ENCODE measurements around the gene SMTN.

The SMTN gene
- total RNA-seq = 2.1 to 7.7 (median 2.4) reads per million in 3 donors

DNA sequence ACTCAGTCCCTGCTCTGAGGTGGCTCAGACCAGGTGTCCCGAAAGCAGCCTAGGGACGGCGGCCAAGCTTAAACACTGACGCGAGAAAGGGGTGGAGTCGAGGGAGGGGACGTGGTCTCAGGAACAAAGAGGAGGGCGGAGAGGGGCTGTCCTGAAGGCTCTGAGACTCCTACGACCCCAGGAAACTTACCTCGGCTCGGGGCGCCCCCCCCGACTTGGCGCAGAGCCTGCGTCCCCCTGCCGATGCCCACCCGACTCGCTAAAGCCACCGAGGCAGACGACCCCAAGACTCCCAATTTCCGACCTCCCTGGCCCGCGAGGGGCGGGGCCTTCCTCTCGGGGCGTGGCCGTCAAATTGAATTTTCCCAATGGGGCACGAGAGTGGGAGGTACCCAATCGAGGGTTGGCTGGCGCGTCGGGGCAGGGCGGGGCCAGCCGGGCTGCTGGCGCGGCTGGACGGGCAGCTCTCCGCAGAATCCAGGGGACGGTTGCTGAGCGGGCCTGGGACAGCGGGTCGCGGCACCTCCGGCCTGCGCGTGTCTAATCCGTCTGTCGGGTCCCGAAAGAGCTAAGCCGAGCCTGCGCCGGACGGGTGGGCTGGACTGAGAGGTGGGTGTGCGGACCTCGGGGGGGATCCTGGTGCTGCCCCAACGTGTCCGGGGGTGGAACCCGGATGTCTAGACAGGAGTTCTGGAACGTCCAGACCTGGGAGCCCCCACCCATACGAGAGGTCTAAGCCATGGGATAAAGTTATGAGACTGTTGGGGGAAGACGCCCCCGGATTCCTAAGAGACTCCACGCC is at the start of gene SMTN:
SMTN (plus strand) TSS at position 471 of the 802 bp plus-strand sequence. CDS start 1,941 bp downstream, outside the sequence.
- DNase-seq = peak; percentile 73 to 83 (median 79)
- Histone ChIP-seq H3K27me3 (replicated peaks; ENCODE audit: control insufficient read depth, insufficient read depth, low read length, poor library complexity, severe bottlenecking) (no peaks in the 10 kb centered on the region), H3K36me3 (ENCODE audit: control insufficient read depth, insufficient read depth, low read length) (no peaks in the 10 kb centered on the region), H3K4me1 (ENCODE audit: control insufficient read depth, insufficient read depth, low read length, poor library complexity, severe bottlenecking) (peaks cover 25% of the 10 kb centered on the region), H3K27ac (ENCODE audit: insufficient read depth, low read length, poor library complexity, severe bottlenecking) (no peak within 1 kb of the TSS), H3K9me3 (ENCODE audit: control insufficient read depth, low read length) (no peaks in the 10 kb centered on the region), H3K4me3 (ENCODE audit: insufficient read depth, low read depth, low read length, poor library complexity, severe bottlenecking) (peak within 1 kb of the TSS; percentile 67)

DNA sequence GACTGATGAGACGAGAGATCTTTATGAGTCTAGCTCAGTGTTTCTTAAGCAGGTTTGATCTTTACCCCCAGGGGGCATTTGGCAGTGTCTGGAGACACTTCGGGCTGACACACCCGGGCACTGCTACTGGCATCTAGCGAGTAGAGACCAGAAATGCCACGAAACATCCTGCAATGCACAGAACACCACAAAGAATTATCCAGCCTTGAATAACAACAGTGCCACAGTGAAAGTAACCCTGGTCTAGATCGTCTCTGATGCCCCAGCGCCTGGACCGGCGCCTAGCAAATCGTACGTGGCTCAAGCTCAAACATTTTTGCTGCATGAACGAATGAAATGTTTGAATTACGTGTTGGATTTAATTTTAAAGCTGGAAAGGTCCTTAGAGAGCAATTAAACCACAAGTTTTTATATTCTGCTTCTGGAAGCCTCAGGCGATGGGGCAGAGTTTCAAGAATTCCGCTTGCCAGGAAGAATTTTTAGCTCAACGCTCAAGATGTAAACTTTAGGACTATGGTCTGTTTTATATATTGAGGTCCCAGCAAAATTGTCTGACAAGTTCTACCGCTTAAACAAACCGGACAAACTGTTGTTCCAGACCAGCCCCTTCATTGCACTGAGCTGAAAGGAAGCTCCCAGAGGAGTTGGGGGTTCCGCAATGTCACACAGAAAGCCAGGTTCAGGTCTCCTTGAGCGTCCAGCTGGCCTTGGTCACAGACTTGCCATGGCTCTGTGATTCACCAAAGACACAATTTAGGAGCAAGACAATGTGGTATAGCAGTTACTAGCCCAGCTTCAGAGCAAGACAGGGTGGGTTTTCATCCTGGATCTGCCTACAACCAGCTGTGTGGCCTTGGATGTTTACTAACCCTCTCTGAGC is 44.2 kb upstream of the SMTN start:
- Histone ChIP-seq H3K4me3 (ENCODE audit: insufficient read depth, low read depth, low read length, poor library complexity, severe bottlenecking) (no peak overlapping the region), H3K36me3 (ENCODE audit: control insufficient read depth, insufficient read depth, low read length) (no peaks in the 10 kb centered on the region), H3K27me3 (replicated peaks; ENCODE audit: control insufficient read depth, insufficient read depth, low read length, poor library complexity, severe bottlenecking) (no peaks in the 10 kb centered on the region), H3K9me3 (ENCODE audit: control insufficient read depth, low read length) (no peaks in the 10 kb centered on the region), H3K27ac (ENCODE audit: insufficient read depth, low read length, poor library complexity, severe bottlenecking) (no peak overlapping the region), H3K4me1 (ENCODE audit: control insufficient read depth, insufficient read depth, low read length, poor library complexity, severe bottlenecking) (no peaks in the 10 kb centered on the region)
- no peak for DNase-seq

DNA sequence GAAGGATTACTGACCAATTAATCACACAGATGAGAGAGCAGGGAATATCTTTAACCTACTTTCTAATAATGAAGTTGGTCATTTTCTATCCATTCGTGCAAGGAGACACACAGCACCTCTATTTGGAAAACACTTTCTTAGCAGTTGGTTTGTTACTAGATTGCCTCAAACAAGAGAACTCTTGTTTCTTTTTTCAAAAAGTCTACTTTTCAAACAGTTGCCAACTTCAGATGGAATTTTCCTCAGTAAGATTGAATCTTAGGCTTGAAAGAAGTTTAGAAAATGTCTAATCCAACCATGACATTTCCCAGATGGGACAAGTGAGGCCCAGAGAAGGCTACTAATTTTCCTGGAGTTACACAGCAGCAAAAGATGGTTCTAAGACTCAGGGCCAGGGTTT is 42.4 kb upstream of the SMTN start:
- no peak overlapping the region for H3K27ac ChIP-seq (ENCODE audit: insufficient read depth, low read length, poor library complexity, severe bottlenecking)
- H3K4me3 ChIP-seq (ENCODE audit: insufficient read depth, low read depth, low read length, poor library complexity, severe bottlenecking) = no peak overlapping the region
- DNase-seq = no peak
- H3K9me3 ChIP-seq (ENCODE audit: control insufficient read depth, low read length) = no peaks in the 10 kb centered on the region
- H3K4me1 ChIP-seq (ENCODE audit: control insufficient read depth, insufficient read depth, low read length, poor library complexity, severe bottlenecking) = no peaks in the 10 kb centered on the region
- H3K27me3 ChIP-seq (replicated peaks; ENCODE audit: control insufficient read depth, insufficient read depth, low read length, poor library complexity, severe bottlenecking) = no peaks in the 10 kb centered on the region
- H3K36me3 ChIP-seq (ENCODE audit: control insufficient read depth, insufficient read depth, low read length) = no peaks in the 10 kb centered on the region

DNA sequence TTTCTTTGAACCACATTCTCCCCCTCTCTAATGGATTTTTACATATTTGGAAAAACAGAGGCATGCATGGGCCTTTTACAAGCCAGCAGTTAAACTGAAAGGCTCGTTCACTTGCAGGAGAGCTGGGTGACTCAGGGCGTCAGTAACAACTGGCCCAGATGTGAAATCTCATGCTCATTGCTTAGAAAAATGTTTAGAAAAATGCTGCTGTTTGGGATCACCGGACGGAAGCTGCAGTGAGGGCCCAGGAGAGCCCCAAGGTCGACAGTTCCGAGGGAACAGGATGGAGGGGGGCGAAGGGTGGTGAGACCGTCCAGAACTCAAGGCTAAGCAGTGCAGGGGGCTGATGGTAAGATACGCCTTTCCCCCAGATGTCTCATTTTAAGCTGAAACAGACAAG is 41.7 kb upstream of the SMTN start:
- no peaks in the 10 kb centered on the region for H3K9me3 ChIP-seq (ENCODE audit: control insufficient read depth, low read length)
- H3K4me1 ChIP-seq (ENCODE audit: control insufficient read depth, insufficient read depth, low read length, poor library complexity, severe bottlenecking) = no peaks in the 10 kb centered on the region
- H3K4me3 ChIP-seq (ENCODE audit: insufficient read depth, low read depth, low read length, poor library complexity, severe bottlenecking) = no peak overlapping the region
- no peak overlapping the region for H3K27ac ChIP-seq (ENCODE audit: insufficient read depth, low read length, poor library complexity, severe bottlenecking)
- no peaks in the 10 kb centered on the region for H3K27me3 ChIP-seq (replicated peaks; ENCODE audit: control insufficient read depth, insufficient read depth, low read length, poor library complexity, severe bottlenecking)
- no peaks in the 10 kb centered on the region for H3K36me3 ChIP-seq (ENCODE audit: control insufficient read depth, insufficient read depth, low read length)
- DNase-seq = no peak

DNA sequence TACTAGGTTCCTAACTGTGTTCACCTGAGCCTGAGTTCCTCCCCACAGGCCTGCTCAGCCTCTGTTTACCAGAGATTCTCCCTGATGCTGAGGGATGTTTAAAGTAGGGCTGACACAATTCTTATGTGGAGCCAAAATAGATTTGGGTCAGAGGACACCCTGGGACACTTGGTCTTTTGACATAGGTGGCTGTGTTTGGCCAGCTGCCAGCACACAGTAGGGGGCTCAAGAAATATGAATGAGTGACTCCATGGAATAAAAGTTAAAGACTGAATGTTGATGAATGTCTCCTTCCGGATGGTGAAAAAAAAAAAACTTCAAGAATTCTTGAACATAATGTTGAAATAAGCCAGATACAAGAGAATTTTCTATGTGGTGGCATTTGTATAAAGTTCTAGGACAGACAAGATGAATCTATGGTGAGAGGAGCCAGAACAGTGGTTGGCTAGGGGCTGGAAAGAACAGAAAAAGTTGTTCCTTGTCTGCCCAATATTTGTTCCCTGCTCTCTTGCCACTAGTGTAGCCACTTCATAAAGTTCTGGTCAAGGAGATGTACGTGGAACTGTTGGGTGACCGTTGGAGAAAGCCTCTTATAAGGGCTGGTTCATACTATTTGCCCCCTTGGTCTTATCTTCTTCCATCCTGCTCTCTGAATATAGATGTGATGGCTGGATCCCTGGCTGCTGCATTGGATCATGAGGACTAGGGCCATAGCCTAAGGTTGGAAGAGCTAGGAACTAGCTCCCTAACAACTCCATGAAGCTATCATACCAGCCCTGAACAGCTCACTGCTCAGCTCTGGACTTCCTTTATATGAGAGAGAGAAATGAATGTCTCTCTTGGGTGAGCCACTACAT is 40.3 kb upstream of the SMTN start:
- no peak overlapping the region for H3K27ac ChIP-seq (ENCODE audit: insufficient read depth, low read length, poor library complexity, severe bottlenecking)
- H3K4me1 ChIP-seq (ENCODE audit: control insufficient read depth, insufficient read depth, low read length, poor library complexity, severe bottlenecking) = no peaks in the 10 kb centered on the region
- no peaks in the 10 kb centered on the region for H3K36me3 ChIP-seq (ENCODE audit: control insufficient read depth, insufficient read depth, low read length)
- no peaks in the 10 kb centered on the region for H3K9me3 ChIP-seq (ENCODE audit: control insufficient read depth, low read length)
- no peak overlapping the region for H3K4me3 ChIP-seq (ENCODE audit: insufficient read depth, low read depth, low read length, poor library complexity, severe bottlenecking)
- no peak for DNase-seq
- no peaks in the 10 kb centered on the region for H3K27me3 ChIP-seq (replicated peaks; ENCODE audit: control insufficient read depth, insufficient read depth, low read length, poor library complexity, severe bottlenecking)

DNA sequence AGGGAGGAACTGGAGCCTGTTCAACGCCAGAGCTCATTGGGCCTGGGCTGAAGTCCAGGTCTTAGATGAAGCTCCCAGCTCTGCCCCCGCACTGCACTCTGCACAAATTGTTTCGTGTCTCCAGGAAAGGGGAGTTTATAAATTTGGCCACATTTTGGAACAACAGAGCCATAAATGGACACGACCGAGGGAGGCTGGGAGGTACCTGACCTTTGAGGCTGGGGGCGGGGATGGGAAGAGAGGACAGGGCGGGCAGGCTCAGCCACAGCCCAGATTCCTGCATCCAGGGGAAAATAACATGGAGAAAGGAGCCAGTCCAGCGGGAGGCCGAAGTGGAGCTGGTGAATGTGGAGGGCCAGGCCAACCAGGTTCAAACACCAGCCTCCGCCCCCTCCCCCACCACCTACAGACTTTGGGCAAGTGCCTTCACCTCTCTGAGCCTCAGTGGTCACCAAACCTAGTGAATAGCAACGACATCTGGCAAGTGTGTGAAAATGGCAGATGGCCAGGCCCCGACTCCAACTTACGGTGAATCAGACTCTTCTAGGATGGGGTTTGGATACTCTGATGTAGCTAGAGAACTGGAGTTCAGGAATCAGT is 36.8 kb upstream of the SMTN start:
- Histone ChIP-seq H3K27ac (ENCODE audit: insufficient read depth, low read length, poor library complexity, severe bottlenecking) (no peak overlapping the region), H3K36me3 (ENCODE audit: control insufficient read depth, insufficient read depth, low read length) (no peaks in the 10 kb centered on the region), H3K9me3 (ENCODE audit: control insufficient read depth, low read length) (no peaks in the 10 kb centered on the region), H3K4me3 (ENCODE audit: insufficient read depth, low read depth, low read length, poor library complexity, severe bottlenecking) (no peak overlapping the region), H3K27me3 (replicated peaks; ENCODE audit: control insufficient read depth, insufficient read depth, low read length, poor library complexity, severe bottlenecking) (no peaks in the 10 kb centered on the region), H3K4me1 (ENCODE audit: control insufficient read depth, insufficient read depth, low read length, poor library complexity, severe bottlenecking) (no peaks in the 10 kb centered on the region)
- DNase-seq = no peak

DNA sequence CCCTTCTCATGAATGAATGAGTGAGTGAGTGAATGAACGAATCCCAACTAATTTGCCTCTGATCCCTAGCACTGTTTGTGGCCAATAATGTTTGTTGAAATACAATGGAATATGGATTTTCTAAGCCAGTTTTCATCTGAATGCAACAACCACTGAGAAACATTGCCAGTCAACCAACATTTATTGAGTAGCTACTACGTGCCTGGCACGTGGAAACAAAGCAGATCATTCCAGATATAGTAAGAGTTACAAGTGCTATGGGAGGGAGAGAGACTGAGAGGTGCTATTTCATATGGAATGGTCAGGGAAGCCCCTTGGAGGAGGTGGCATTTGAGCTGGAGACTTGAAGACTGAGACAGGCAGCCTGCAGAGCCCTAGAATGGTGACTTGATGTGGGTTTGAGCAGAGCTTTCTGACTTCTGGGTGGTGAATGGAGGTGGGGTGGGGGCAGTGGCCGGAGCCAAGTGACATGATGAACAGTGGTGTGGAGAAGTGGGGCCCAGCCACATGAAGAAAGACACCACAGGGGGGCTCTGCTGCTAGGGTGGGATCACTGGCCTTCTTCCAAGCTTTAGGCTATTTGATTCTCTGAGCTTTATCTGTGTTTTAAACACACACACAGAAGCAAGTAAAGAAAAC is 35.1 kb upstream of the SMTN start:
- Histone ChIP-seq H3K4me3 (ENCODE audit: insufficient read depth, low read depth, low read length, poor library complexity, severe bottlenecking) (no peak overlapping the region), H3K36me3 (ENCODE audit: control insufficient read depth, insufficient read depth, low read length) (no peaks in the 10 kb centered on the region), H3K27me3 (replicated peaks; ENCODE audit: control insufficient read depth, insufficient read depth, low read length, poor library complexity, severe bottlenecking) (no peaks in the 10 kb centered on the region), H3K27ac (ENCODE audit: insufficient read depth, low read length, poor library complexity, severe bottlenecking) (no peak overlapping the region), H3K9me3 (ENCODE audit: control insufficient read depth, low read length) (no peaks in the 10 kb centered on the region), H3K4me1 (ENCODE audit: control insufficient read depth, insufficient read depth, low read length, poor library complexity, severe bottlenecking) (no peaks in the 10 kb centered on the region)
- DNase-seq = no peak

DNA sequence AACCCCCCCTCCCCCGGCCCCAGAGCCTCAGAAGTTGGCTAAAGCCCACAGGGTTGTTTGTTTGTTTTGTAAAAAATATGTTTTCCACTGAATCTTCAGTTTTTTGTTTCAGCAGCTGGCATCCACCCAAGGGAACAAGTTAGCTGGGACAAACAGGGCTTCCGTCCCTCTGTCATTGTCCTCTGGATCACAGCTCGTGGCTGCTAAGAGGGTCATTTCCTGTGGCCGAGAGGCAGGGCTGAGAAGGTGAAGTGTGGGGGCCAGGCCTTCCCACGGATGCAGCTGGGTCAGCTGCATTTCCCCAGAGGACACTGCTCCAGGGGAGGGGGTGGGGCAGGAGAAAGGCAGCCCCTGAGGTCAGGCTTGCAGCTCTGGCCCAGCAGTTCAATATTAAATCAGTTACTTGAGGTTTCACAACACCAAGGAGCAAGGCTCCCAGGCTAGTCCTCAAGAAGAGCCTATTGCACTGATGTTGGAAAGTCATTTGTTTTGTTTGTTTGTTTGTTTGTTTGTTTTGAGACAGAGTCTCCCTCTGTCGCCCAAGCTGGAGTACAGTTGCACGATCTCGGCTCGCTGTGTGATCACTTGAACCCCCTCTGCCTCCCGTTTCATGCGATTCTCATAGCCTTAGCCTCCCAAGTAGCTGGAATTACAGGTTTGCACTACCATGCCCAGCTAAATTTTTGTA is 34.4 kb upstream of the SMTN start:
- Histone ChIP-seq H3K36me3 (ENCODE audit: control insufficient read depth, insufficient read depth, low read length) (no peaks in the 10 kb centered on the region), H3K27ac (ENCODE audit: insufficient read depth, low read length, poor library complexity, severe bottlenecking) (no peak overlapping the region), H3K27me3 (replicated peaks; ENCODE audit: control insufficient read depth, insufficient read depth, low read length, poor library complexity, severe bottlenecking) (no peaks in the 10 kb centered on the region), H3K4me3 (ENCODE audit: insufficient read depth, low read depth, low read length, poor library complexity, severe bottlenecking) (no peak overlapping the region), H3K4me1 (ENCODE audit: control insufficient read depth, insufficient read depth, low read length, poor library complexity, severe bottlenecking) (no peaks in the 10 kb centered on the region), H3K9me3 (ENCODE audit: control insufficient read depth, low read length) (no peaks in the 10 kb centered on the region)
- no peak for DNase-seq

DNA sequence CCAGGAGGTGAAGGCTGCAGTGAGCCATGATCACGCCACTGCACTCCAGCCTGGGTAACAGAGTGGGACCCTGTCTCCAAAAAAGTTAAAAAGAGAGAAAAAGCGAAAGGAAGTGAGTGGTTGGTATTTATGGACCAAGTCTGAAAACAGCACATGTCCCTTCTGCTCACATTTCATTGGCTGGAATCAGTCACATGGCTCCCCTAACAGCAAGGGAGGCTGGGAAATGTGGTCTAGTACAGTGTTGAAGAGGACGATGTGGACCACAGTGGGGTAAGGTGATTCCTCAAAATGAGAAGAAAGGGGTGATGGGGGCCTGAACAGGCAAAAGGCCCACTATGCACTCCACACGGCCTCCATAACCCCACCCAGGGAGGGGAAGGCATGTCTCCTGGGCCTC is 32.5 kb upstream of the SMTN start:
- Histone ChIP-seq H3K4me1 (ENCODE audit: control insufficient read depth, insufficient read depth, low read length, poor library complexity, severe bottlenecking) (no peaks in the 10 kb centered on the region), H3K36me3 (ENCODE audit: control insufficient read depth, insufficient read depth, low read length) (no peaks in the 10 kb centered on the region), H3K27ac (ENCODE audit: insufficient read depth, low read length, poor library complexity, severe bottlenecking) (no peak overlapping the region), H3K27me3 (replicated peaks; ENCODE audit: control insufficient read depth, insufficient read depth, low read length, poor library complexity, severe bottlenecking) (no peaks in the 10 kb centered on the region), H3K9me3 (ENCODE audit: control insufficient read depth, low read length) (no peaks in the 10 kb centered on the region), H3K4me3 (ENCODE audit: insufficient read depth, low read depth, low read length, poor library complexity, severe bottlenecking) (no peak overlapping the region)
- DNase-seq = no peak

Data from effector memory CD4-positive, alpha-beta T cell (primary cell).